ENCODE measurements around the gene SEMA6A.

DNA sequence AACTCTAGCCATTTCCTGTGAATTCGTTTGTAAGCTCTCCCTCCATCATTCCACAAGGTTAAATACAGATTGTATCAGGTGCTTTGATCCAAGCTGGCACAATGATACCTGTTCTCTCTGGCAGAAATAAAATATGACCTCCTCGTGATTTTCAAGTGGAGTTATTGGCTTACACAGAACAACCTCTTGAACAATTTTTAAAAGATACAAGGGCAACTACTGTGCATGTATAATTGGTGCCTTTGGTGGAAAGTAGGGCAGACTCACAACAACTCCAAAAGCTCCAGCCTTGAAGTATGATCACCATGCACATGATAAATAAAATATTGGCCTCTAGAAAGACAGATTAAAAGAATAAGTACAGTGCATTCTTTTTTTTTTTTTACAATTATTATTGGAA lies 106.0 kb downstream of the SEMA6A start:
- no peak for TF ChIP-seq ZBTB4 (CRISPR knock-in tag; IDR thresholded peaks at IDR 0.05)
- no peak for TF ChIP-seq POLR2AphosphoS2 (IDR thresholded peaks at IDR 0.05; ENCODE audit: low read depth, low read length)
- no peak for TF ChIP-seq ZBED1 (IDR thresholded peaks at IDR 0.05; ENCODE audit: borderline replicate concordance)
- TF ChIP-seq, protein P1, sequence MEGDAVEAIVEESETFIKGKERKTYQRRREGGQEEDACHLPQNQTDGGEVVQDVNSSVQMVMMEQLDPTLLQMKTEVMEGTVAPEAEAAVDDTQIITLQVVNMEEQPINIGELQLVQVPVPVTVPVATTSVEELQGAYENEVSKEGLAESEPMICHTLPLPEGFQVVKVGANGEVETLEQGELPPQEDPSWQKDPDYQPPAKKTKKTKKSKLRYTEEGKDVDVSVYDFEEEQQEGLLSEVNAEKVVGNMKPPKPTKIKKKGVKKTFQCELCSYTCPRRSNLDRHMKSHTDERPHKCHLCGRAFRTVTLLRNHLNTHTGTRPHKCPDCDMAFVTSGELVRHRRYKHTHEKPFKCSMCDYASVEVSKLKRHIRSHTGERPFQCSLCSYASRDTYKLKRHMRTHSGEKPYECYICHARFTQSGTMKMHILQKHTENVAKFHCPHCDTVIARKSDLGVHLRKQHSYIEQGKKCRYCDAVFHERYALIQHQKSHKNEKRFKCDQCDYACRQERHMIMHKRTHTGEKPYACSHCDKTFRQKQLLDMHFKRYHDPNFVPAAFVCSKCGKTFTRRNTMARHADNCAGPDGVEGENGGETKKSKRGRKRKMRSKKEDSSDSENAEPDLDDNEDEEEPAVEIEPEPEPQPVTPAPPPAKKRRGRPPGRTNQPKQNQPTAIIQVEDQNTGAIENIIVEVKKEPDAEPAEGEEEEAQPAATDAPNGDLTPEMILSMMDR (IDR thresholded peaks at IDR 0.05 in 2 of 3, conservative IDR thresholded peaks at IDR 0.05 in 1 of 3; ENCODE audit: control insufficient read depth in 2 of 3, extremely low read depth in 1 of 3, insufficient read depth in 1 of 3, low read depth in 3 of 3, low read length in 3 of 3), result no peak
- no peak for TF ChIP-seq YBX1 (IDR thresholded peaks at IDR 0.05)
- no peak for TF ChIP-seq EZH2 (IDR thresholded peaks at IDR 0.05; ENCODE audit: borderline replicate concordance, control insufficient read depth, low read depth, low read length)
